Naive thymus-derived CD4-positive, alpha-beta T cell (primary cell): ENCODE measurements around the gene CDK3. TPM values are rescaled to one million over a fixed set of nuclear protein-coding genes. Genes with fewer than 3 reads are reported as not detected.
A peak's percentile ranks its signal among the peaks of the same experiment; 100 is the strongest.
"Not testable (repeated sequence)": the region's sequence is repeated elsewhere in the genome, so short reads cannot be mapped to it uniquely, and the experiment has no call there.

Experiments
- ATAC-seq: fragments of 150-1000 bp; cut with Tn5 transposase; 2 replicates; pipeline ENCODE4 v1.10.0; 2021; ENCODE audit warnings: mild to moderate bottlenecking, moderate library complexity
- CTCF ChIA-PET: fragments of 350-600 bp; sonication (Branson Sonifier 250); formaldehyde crosslinking; loops from one replicate; lab custom pipeline; 2021; ENCODE audit warnings: antibody characterized with exemption; lab: Charles Lee
- POLR2A ChIA-PET: fragments of 350-600 bp; sonication (Branson Sonifier 250); formaldehyde crosslinking; loops from one replicate; lab custom pipeline; 2021; ENCODE audit warnings: antibody characterized with exemption, inconsistent platforms; lab: Charles Lee
- DNase-seq, 9 donors: peaks; one replicate each; pipeline versions ENCODE4 v3.0.0 to v3.0.0-alpha.2; 2020 to 2022; ENCODE audit warnings: mixed read lengths in 1 of 9
- H3K27ac ChIP-seq: one replicate; pipeline ENCODE4 v1.7.0; 2013; ENCODE audit warnings: mild to moderate bottlenecking, low read depth, low read length, moderate library complexity
- H3K27me3 ChIP-seq, 2 donors: one replicate each; pipeline ENCODE4 v1.7.0; 2013; ENCODE audit warnings: low read length in 2 of 2, mild to moderate bottlenecking in 2 of 2, moderate library complexity in 2 of 2; ENCODE audit not compliant: control insufficient read depth in 2 of 2, insufficient read depth in 2 of 2
- H3K36me3 ChIP-seq, 3 experiments: 1 replicate in 2 of 3; 2 replicates in 1 of 3; pipeline ENCODE4 v1.7.0; 2013; ENCODE audit warnings: low read length in 3 of 3, mild to moderate bottlenecking in 3 of 3, moderate library complexity in 1 of 3; ENCODE audit not compliant: insufficient read depth in 3 of 3, control insufficient read depth in 2 of 3
- H3K4me1 ChIP-seq, 2 donors: one replicate each; pipeline ENCODE4 v1.7.0; 2013; ENCODE audit warnings: low read length in 2 of 2, mild to moderate bottlenecking in 2 of 2, moderate library complexity in 1 of 2; ENCODE audit not compliant: control insufficient read depth in 2 of 2, insufficient read depth in 2 of 2
- H3K4me3 ChIP-seq: 2 replicates; pipeline ENCODE4 v1.7.0; 2013; ENCODE audit warnings: mild to moderate bottlenecking, low read length
- H3K9me3 ChIP-seq, 3 experiments: 1 replicate in 2 of 3; 2 replicates in 1 of 3; pipeline ENCODE4 v1.7.0; 2013; ENCODE audit warnings: low read length in 3 of 3; ENCODE audit not compliant: control insufficient read depth in 2 of 3
- H3K27ac Mint-ChIP-seq, 9 donors: one replicate each; pipeline ENCODE4 v1.8.0; 2020 to 2022; ENCODE audit warnings: mixed read lengths in 9 of 9, mild to moderate bottlenecking in 8 of 9, moderate library complexity in 5 of 9, inconsistent platforms in 2 of 9
- H3K27me3 Mint-ChIP-seq, 5 donors: one replicate each; pipeline ENCODE4 v1.8.0; 2021 to 2022; ENCODE audit warnings: mixed read lengths in 5 of 5, mild to moderate bottlenecking in 1 of 5
- H3K36me3 Mint-ChIP-seq, 5 donors: one replicate each; pipeline ENCODE4 v1.8.0; 2020 to 2022; ENCODE audit warnings: mixed read lengths in 5 of 5, mild to moderate bottlenecking in 3 of 5, inconsistent platforms in 1 of 5
- H3K4me1 Mint-ChIP-seq, 7 donors: one replicate each; pipeline ENCODE4 v1.8.0; 2020 to 2022; ENCODE audit warnings: mixed read lengths in 7 of 7, mild to moderate bottlenecking in 3 of 7, inconsistent platforms in 1 of 7
- H3K4me3 Mint-ChIP-seq, 10 donors: one replicate each; pipeline ENCODE4 v1.8.0; 2020 to 2022; ENCODE audit warnings: mild to moderate bottlenecking in 10 of 10, mixed read lengths in 10 of 10, moderate library complexity in 6 of 10, inconsistent platforms in 2 of 10
- H3K9me3 Mint-ChIP-seq, 11 donors: one replicate each; pipeline ENCODE4 v1.8.0; 2020 to 2022; ENCODE audit warnings: mixed read lengths in 11 of 11, mild to moderate bottlenecking in 4 of 11, inconsistent platforms in 1 of 11, moderate library complexity in 1 of 11
- intact Hi-C, 2 donors: fragments of 100-400 bp; cut with micrococcal nuclease; formaldehyde crosslinking; loops; one replicate each; pipeline ENCODE4 v1.15.1; 2023
- polyA plus RNA-seq, 2 donors: library from polyadenylated mRNA; unstranded; fragments of 300-500 nt; fragmentation: Illumina TruSeq; gene quantifications; one replicate each; pipeline ENCODE4 v1.2.3, GENCODE V29; 2021
- total RNA-seq, 6 experiments: library from RNA in 5 of 6; stranded (reverse) in 5 of 6; gene quantifications; 1 replicate in 5 of 6; 2 replicates in 1 of 6; pipeline ENCODE4 v1.2.3 and lab custom pipeline; 2021 to 2026

Gene CDK3
- total and polyA plus RNA-seq, 7 experiments from 2014 or later, result 0.28 to 9.9 (median 7.2) TPM

- peaks cover 5 to 35% (median 26%) of the 10 kb centered on the region in 7 donors for H3K4me1 Mint-ChIP-seq
- H3K4me3 Mint-ChIP-seq, H3K9me3 Mint-ChIP-seq, H3K4me3 ChIP-seq, H3K27me3 ChIP-seq, DNase-seq, H3K9me3 ChIP-seq, H3K36me3 ChIP-seq, ATAC-seq, intact Hi-C loops, H3K27ac ChIP-seq, H3K4me1 ChIP-seq, H3K27me3 Mint-ChIP-seq: not testable (repeated sequence)
- ChIA-PET POLR2A (interaction anchor here (0.5 to 1.4 kb wide), 4 partner anchors 10 to 482 kb away, joined by 3 to 9 read pairs (median 4); partner anchors contain the start of gene ACOX1), CTCF (interaction anchor here (0.6 to 0.9 kb wide), 2 partner anchors 8 to 11 kb away, joined by 3 to 4 read pairs; no protein-coding TSS in a partner anchor)
- peak overlapping the region in 1 of 9 donors; percentile 32 for H3K27ac Mint-ChIP-seq
- H3K36me3 Mint-ChIP-seq, result peaks cover 0 to 15% (median 13%) of the 10 kb centered on the region in 5 donors
These were observed 31.6 kb upstream of the CDK3 start for GRCh38 chr17:75969044-75969443.

- H3K4me3 ChIP-seq, result no peak overlapping the region
- no peak overlapping the region for H3K4me3 Mint-ChIP-seq
- no peak overlapping the region for H3K27ac ChIP-seq
- intact Hi-C loops, result loop anchor here in 1 of 2 donors (10.0 kb wide), 1 partner anchor 695 kb away; the partner anchor contains the start of gene MIF4GD
- CTCF ChIA-PET, result no interaction called here
- no peaks in the 10 kb centered on the region for H3K4me1 ChIP-seq
- H3K4me1 Mint-ChIP-seq, result peaks cover 8 to 40% (median 24%) of the 10 kb centered on the region in 7 donors
- ATAC-seq (peak; percentile 52), DNase-seq (no peak)
- H3K9me3 Mint-ChIP-seq, result no peaks in the 10 kb centered on the region
- POLR2A ChIA-PET, result no interaction called here
- no peaks in the 10 kb centered on the region for H3K27me3 Mint-ChIP-seq
- peaks cover 0 to 14% (median 13%) of the 10 kb centered on the region in 5 donors for H3K36me3 Mint-ChIP-seq
- no peak overlapping the region for H3K27ac Mint-ChIP-seq
- H3K9me3 ChIP-seq, result no peaks in the 10 kb centered on the region
- H3K36me3 ChIP-seq, result peaks cover 0 to 8% (median 0%) of the 10 kb centered on the region in 3 experiments
- no peaks in the 10 kb centered on the region for H3K27me3 ChIP-seq
These were observed 30.6 kb upstream of the CDK3 start for GRCh38 chr17:75970011-75970523.

GRCh38 chr17:75970626-75971025 is 30.0 kb upstream of the CDK3 start:
- no peak for DNase-seq
- Histone ChIP-seq H3K27ac (no peak overlapping the region), H3K4me1 (no peaks in the 10 kb centered on the region), H3K27me3 (no peaks in the 10 kb centered on the region), H3K36me3 (peaks cover 0 to 8% (median 0%) of the 10 kb centered on the region in 3 experiments), H3K9me3 (no peaks in the 10 kb centered on the region), H3K4me3 (no peak overlapping the region)
- H3K27me3 Mint-ChIP-seq, result no peaks in the 10 kb centered on the region
- ATAC-seq, result no peak
- ChIA-PET CTCF (no interaction called here), POLR2A (no interaction called here)
- H3K36me3 Mint-ChIP-seq, result peaks cover 0 to 15% (median 13%) of the 10 kb centered on the region in 5 donors
- no peaks in the 10 kb centered on the region for H3K9me3 Mint-ChIP-seq
- intact Hi-C loops, result loop anchor here in 1 of 2 donors (10.0 kb wide), 1 partner anchor 696 kb away; the partner anchor contains the start of gene MIF4GD
- H3K27ac Mint-ChIP-seq, result no peak overlapping the region
- H3K4me1 Mint-ChIP-seq, result peaks cover 11 to 43% (median 27%) of the 10 kb centered on the region in 7 donors
- no peak overlapping the region for H3K4me3 Mint-ChIP-seq

- H3K27ac Mint-ChIP-seq, result peak overlapping the region in 1 of 9 donors; percentile 19
- H3K9me3 Mint-ChIP-seq, H3K4me1 ChIP-seq, H3K27me3 Mint-ChIP-seq, ATAC-seq, H3K27ac ChIP-seq, H3K4me3 ChIP-seq, CTCF ChIA-PET, H3K9me3 ChIP-seq, H3K27me3 ChIP-seq, DNase-seq: not testable (repeated sequence)
- peaks cover 0 to 13% (median 0%) of the 10 kb centered on the region in 3 experiments for H3K36me3 ChIP-seq
- POLR2A ChIA-PET, result interaction anchor here (1.2 kb wide), 1 partner anchor 131 kb away, joined by 4 read pairs; no protein-coding TSS in a partner anchor
- peak overlapping the region in 1 of 10 donors; percentile 20 for H3K4me3 Mint-ChIP-seq
- H3K36me3 Mint-ChIP-seq, result peaks cover 0 to 11% (median 7%) of the 10 kb centered on the region in 5 donors
- H3K4me1 Mint-ChIP-seq, result peaks cover 34 to 64% (median 51%) of the 10 kb centered on the region in 7 donors
- intact Hi-C loops, result loop anchor here in 1 of 2 donors (5.0 to 10.0 kb wide), 2 partner anchors 700 to 762 kb away; partner anchors contain the start of genes MFSD11, MIF4GD and SRSF2
These were observed 25.5 kb upstream of the CDK3 start for GRCh38 chr17:75975187-75975586.

GRCh38 chr17:75975757-75976174 is 24.9 kb upstream of the CDK3 start:
- Mint-ChIP-seq H3K27ac (peak overlapping the region in 4 of 9 donors; percentile 3 to 48 (median 16)), H3K36me3 (peaks cover 0 to 8% (median 7%) of the 10 kb centered on the region in 5 donors), H3K4me3 (peak overlapping the region in 5 of 10 donors; percentile 3 to 45 (median 20)), H3K4me1 (peaks cover 33 to 63% (median 55%) of the 10 kb centered on the region in 7 donors), H3K27me3 (no peaks in the 10 kb centered on the region), H3K9me3 (no peaks in the 10 kb centered on the region)
- DNase-seq (no peak), ATAC-seq (no peak)
- Histone ChIP-seq H3K36me3 (peaks cover 0 to 8% (median 0%) of the 10 kb centered on the region in 3 experiments), H3K4me3 (no peak overlapping the region), H3K4me1 (peaks cover 5 to 6% of the 10 kb centered on the region in 2 donors), H3K27ac (no peak overlapping the region), H3K9me3 (no peaks in the 10 kb centered on the region), H3K27me3 (no peaks in the 10 kb centered on the region)
- CTCF ChIA-PET, result interaction anchor here (0.6 kb wide), 1 partner anchor 393 kb away, joined by 3 read pairs; no protein-coding TSS in a partner anchor
- intact Hi-C loops, result loop anchor here in 1 of 2 donors (5.0 to 10.0 kb wide), 2 partner anchors 701 to 762 kb away; partner anchors contain the start of genes MFSD11, MIF4GD and SRSF2
- POLR2A ChIA-PET, result interaction anchor here (1.2 to 1.3 kb wide), 2 partner anchors 9 to 130 kb away, joined by 4 read pairs; no protein-coding TSS in a partner anchor

- peaks cover 5 to 6% of the 10 kb centered on the region in 2 donors for H3K4me1 ChIP-seq
- H3K9me3 Mint-ChIP-seq, result no peaks in the 10 kb centered on the region
- POLR2A ChIA-PET, result interaction anchor here (0.7 to 1.8 kb wide), 5 partner anchors 8 to 121 kb away, joined by 3 to 5 read pairs (median 4); partner anchors contain the start of gene WBP2
These were observed 24.3 kb upstream of the CDK3 start for GRCh38 chr17:75976175-75976848.

More at GRCh38 chr17:75976175-75976848, 24.3 kb upstream of the CDK3 start:
- no peaks in the 10 kb centered on the region for H3K9me3 ChIP-seq
- ATAC-seq (no peak), DNase-seq (no peak)
- H3K27me3 Mint-ChIP-seq, result no peaks in the 10 kb centered on the region
- H3K36me3 Mint-ChIP-seq, result peaks cover 0 to 8% (median 7%) of the 10 kb centered on the region in 5 donors
- H3K27me3 ChIP-seq, result no peaks in the 10 kb centered on the region
- CTCF ChIA-PET, result interaction anchor here (0.6 to 1.1 kb wide), 2 partner anchors 24 to 393 kb away, joined by 3 read pairs; no protein-coding TSS in a partner anchor
- peaks cover 32 to 66% (median 57%) of the 10 kb centered on the region in 7 donors for H3K4me1 Mint-ChIP-seq
- H3K4me3 Mint-ChIP-seq, result peak overlapping the region in 8 of 10 donors; percentile 3 to 60 (median 34)
- H3K27ac Mint-ChIP-seq, result peak overlapping the region in 3 of 9 donors; percentile 3 to 43 (median 4)
- no peak overlapping the region for H3K27ac ChIP-seq
- intact Hi-C loops, result loop anchor here in 1 of 2 donors (5.0 to 10.0 kb wide), 2 partner anchors 702 to 761 kb away; partner anchors contain the start of genes MFSD11, MIF4GD and SRSF2
- H3K4me3 ChIP-seq, result no peak overlapping the region
- peaks cover 0 to 7% (median 0%) of the 10 kb centered on the region in 3 experiments for H3K36me3 ChIP-seq
